Bronchial epithelial cell (primary cell): ENCODE results near the gene BACH1. TPM values are rescaled to one million over a fixed set of nuclear protein-coding genes. Genes with fewer than 3 reads are reported as not detected.
A peak's percentile ranks its signal among the peaks of the same experiment; 100 is the strongest.

Experiments used
- DNase-seq: peaks from one replicate; pipeline ENCODE4 v3.0.0-alpha.2; 2010; ENCODE audit warnings: low read depth
- FAIRE-seq: peaks from 2 replicates; lab custom pipeline; 2011; peaks lifted over from hg19 to GRCh38; lab: Jason Lieb, UNC
- H3K27me3 ChIP-seq: 2 replicates; pipeline ENCODE4 v1.5.1; 2011; ENCODE audit warnings: low read length; ENCODE audit not compliant: control insufficient read depth, insufficient read depth
- H3K36me3 ChIP-seq: 2 replicates; pipeline ENCODE4 v1.5.1; 2011; ENCODE audit warnings: low read length; ENCODE audit not compliant: control insufficient read depth, insufficient read depth
- H3K4me3 ChIP-seq: 2 replicates; pipeline ENCODE4 v1.5.1; 2011; ENCODE audit warnings: mild to moderate bottlenecking, low read depth, low read length, control low read depth
- total RNA-seq: library from RNA; depleted of rRNA; stranded (reverse); fragments of >200 nt; gene quantifications from 2 replicates; pipeline ENCODE4 v1.2.1, GENCODE V29; 2014
- TF ChIP-seq, protein P1 (sequence below): IDR thresholded peaks from 2 replicates; pipeline ENCODE4 v1.5.1; 2011; ENCODE audit warnings: mild to moderate bottlenecking, moderate library complexity, low read length, control low read depth, inconsistent platforms; ENCODE audit not compliant: insufficient read depth, severe bottlenecking

The BACH1 gene
- total RNA-seq, 1 donor from 2014 or later = 97.7 TPM

DNA sequence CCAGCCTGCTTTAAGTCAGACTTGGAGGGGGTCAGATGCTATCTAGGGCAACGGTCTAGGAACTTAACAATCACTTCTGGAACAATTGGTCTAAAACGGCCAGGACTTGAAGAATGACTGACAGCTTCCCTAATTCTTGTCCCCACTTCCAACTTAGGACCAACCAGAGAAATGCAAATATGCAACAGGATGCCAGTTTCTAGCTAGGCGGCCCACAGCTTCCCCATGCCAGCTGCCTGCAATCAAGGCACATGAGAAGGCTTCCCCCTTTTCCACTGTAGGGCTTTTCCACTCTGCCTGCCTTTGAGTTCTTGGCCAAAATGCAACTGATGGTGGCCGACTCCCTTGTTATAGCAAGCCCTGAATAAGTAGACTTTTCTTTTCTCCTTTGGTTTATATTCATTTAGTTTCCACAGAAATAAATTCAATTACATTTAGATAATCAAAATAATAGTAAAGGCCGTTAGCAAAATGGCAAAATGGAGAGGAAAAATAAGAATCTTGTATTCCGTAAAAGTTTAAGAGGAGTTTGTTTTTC is 80.9 kb downstream of the BACH1 start:
- no peak for DNase-seq
- TF ChIP-seq, protein P1, sequence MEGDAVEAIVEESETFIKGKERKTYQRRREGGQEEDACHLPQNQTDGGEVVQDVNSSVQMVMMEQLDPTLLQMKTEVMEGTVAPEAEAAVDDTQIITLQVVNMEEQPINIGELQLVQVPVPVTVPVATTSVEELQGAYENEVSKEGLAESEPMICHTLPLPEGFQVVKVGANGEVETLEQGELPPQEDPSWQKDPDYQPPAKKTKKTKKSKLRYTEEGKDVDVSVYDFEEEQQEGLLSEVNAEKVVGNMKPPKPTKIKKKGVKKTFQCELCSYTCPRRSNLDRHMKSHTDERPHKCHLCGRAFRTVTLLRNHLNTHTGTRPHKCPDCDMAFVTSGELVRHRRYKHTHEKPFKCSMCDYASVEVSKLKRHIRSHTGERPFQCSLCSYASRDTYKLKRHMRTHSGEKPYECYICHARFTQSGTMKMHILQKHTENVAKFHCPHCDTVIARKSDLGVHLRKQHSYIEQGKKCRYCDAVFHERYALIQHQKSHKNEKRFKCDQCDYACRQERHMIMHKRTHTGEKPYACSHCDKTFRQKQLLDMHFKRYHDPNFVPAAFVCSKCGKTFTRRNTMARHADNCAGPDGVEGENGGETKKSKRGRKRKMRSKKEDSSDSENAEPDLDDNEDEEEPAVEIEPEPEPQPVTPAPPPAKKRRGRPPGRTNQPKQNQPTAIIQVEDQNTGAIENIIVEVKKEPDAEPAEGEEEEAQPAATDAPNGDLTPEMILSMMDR = no peak
- FAIRE-seq = no peak
- H3K4me3 ChIP-seq = no peak overlapping the region
- H3K27me3 ChIP-seq = no peaks in the 10 kb centered on the region
- H3K36me3 ChIP-seq = no peaks in the 10 kb centered on the region

DNA sequence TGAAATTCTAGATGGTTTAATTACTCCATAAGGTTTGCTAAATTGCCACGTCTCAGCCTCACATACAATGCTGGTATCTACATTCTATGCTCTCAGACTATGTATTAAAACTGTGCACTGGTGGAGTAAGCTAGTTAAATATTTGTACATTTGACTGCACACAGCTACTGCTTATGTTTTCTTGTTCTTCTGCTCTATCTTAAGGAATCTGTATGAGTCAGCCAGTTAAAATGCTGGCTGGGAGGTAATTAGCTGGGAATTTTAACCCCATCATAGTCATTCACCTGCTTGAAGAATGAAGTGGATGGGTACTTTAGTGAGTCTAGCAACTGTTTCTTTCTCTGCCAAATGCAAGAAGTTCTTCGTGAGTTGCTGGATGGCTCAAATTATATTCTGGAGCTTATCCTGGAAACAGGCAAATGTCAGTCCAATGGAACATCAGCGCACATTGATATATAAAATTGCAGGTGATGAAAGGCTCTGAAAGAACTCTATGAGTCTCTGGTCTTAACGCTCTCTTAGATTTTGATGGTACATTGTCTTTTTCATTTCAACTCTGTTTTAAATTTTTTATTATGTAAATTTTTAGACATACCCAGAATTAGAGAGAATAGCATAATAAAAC is 83.4 kb downstream of the BACH1 start:
- Histone ChIP-seq H3K4me3 (no peak overlapping the region), H3K36me3 (no peaks in the 10 kb centered on the region), H3K27me3 (no peaks in the 10 kb centered on the region)
- FAIRE-seq = no peak
- peak; percentile 82 for DNase-seq
- TF ChIP-seq, protein P1 = no peak

DNA sequence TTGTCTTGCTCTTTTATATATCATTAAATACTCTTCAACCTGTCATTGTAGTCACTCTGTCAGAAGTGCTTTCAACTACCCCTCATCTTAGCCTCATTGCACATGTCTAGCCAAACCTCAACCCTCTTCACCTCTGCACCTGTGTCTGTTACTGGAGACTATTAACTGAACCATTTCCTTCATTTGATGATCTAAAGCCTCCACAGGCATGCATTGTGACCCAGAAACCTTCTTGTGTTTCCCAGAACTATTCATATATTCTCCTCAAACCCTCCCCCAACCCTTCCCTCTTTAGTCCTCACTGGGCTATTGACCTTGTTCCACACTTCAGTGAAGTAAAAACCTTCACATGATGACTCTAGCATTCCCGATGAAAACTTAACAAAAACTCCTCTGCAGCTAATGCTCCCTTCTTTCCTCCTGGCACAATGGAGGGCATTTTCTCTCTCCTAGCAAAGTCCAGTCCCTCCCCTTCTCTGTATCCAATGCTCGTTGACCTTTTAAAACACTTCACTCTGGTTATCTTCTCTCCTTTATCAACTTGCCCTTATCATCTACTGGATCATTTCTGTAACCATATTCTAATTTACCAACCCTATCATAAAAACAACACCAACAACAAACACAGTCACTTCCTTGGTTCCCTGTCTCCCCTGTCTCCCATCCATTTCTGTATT is 86.1 kb downstream of the BACH1 start:
- no peak for FAIRE-seq
- no peak for DNase-seq
- TF ChIP-seq, protein P1 = no peak
- Histone ChIP-seq H3K36me3 (no peaks in the 10 kb centered on the region), H3K4me3 (no peak overlapping the region), H3K27me3 (no peaks in the 10 kb centered on the region)

DNA sequence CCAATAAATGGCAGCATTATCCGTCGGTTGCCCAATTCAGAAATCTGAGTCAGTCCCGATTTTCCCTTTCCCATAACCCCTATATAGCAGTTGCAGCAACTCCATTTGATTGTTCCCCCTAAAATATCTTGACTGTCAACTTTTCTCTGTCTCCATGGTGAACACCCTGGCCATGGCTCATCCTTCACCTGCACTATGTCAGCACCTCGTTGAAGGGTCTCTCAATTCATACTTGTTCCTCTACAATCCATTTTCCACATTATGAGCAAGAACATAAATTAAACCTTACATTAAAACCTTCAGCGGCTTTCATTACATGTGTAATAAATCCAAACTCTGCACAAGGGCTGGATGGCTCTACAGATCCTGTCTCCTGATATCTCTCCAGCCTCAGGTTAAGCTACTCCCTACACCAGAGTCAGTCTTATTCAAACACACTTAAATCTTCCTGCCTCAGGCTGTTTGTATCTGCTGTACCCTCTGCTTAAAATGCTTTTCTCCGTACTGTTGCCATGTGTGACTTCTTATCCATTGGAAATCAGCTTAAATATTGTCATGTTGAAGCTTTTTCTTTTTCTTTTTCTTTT is 87.3 kb downstream of the BACH1 start:
- DNase-seq = no peak
- H3K27me3 ChIP-seq = no peaks in the 10 kb centered on the region
- no peaks in the 10 kb centered on the region for H3K36me3 ChIP-seq
- TF ChIP-seq, protein P1 = no peak
- no peak for FAIRE-seq
- H3K4me3 ChIP-seq = no peak overlapping the region

DNA sequence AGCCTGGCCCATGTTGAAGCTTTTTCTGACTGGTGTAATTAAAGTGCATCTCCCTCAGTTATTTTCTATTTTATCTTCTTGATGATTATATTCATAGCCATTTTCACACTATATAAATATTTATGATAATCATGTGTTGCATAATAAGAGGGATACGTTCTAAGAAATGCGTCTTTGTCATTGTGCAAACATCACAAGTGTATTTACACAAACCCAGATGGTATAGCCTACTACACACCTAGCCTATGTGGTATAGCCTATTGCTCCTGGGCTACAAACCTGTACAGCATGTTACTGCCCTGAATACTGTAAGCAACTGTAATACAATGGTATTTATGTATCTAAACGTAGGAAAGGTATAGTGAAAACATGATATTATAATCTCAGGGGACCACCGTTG is 88.1 kb downstream of the BACH1 start:
- FAIRE-seq (no peak), DNase-seq (peak; percentile 74)
- H3K4me3 ChIP-seq = no peak overlapping the region
- H3K36me3 ChIP-seq = no peaks in the 10 kb centered on the region
- TF ChIP-seq, protein P1 = no peak
- H3K27me3 ChIP-seq = no peaks in the 10 kb centered on the region
